Effector CD4-positive, alpha-beta T cell (primary cell): ENCODE results near the gene NUDT11. TPM values are rescaled to one million over a fixed set of nuclear protein-coding genes. Genes with fewer than 3 reads are reported as not detected.
"Not testable (repeated sequence)": the region's sequence is repeated elsewhere in the genome, so short reads cannot be mapped to it uniquely, and the experiment has no call there.

Experiments
- DNase-seq: peaks from one replicate; pipeline ENCODE4 v3.0.0-alpha.2; 2020
- total RNA-seq: gene quantifications from one replicate; lab custom pipeline; 2026; lab: John Stamatoyannopoulos, UW

The NUDT11 gene
- total RNA-seq: not detected

DNA sequence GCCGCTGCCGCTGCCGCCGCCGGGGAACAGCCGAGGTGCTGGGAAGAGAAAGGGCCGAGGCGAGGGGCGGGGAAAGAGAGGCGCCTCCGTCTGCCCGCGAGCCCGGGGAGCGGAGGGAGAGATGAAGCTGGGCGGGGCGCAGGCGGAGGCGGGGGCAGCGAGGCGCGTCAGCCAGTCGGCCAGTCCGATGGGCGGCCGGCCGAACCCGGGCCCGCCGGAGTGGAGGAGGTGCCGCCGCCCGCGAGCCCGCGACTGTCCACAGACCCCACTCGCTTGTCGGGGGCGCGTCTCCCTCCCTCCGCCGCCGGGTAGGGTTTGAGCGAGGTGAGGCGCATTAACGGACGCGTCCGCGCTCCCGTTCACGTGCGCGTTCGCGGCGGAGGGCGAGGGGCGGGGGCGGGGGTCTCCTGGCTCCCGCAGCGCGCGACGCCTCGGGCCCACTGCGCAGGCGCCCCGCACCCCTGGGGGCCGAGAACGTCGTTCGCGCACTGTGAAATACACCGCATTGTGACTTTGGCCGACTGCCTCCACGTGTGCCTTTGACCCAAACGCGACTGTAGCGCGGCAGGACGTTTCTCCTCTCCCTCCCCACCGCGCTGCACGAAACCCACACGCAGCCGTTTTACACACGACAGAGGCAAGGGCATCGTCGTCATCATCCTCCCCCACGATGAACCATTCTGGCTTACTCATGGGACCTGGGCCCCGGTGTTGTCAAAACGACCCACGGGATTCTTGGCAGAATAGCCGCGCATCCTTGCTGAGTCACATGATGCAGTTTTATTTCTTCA, at the start of gene NUDT11:
TSS of gene NUDT11 (minus strand) at position 92 of the 791 bp plus-strand sequence. CDS start 148 bp downstream, outside the sequence.
- no peak for DNase-seq

DNA sequence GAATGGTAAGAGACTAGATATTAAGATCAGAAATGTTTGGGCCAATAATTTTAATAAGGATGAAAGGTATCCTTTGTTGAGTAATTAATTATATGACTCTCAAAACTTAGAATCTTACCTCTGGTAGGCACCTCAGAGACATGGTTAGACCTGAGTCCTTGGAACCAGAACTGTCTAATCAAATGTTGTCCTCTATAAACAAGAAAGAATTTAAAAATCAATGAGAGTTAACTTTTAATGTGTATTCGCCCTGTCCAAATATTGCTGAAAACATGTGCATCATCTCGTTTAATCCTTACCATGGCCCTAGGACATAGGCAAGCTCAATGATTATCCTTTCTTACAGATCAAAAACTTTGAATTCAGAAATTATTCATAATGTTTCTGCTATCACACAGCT, 24.0 kb upstream of the NUDT11 start:
- DNase-seq: no peak

DNA sequence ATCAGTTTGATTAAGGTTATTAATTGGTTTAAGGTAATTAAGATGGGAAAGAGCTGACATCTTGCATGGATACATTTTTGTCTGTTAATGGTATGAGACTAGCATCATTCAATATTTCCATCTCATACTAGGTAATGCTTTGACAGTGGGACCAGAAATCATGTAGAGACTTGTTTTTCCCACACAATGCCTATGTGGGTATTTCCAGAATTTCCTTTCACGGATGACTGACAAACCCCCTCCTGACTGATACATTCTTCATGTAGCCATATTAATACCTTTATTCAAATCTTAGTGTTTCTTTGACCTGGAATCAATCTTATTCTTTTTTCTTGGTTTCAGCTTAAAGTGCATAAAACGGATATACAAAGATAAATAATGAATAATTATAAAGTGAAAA, 22.7 kb upstream of the NUDT11 start:
- DNase-seq: not testable (repeated sequence)

DNA sequence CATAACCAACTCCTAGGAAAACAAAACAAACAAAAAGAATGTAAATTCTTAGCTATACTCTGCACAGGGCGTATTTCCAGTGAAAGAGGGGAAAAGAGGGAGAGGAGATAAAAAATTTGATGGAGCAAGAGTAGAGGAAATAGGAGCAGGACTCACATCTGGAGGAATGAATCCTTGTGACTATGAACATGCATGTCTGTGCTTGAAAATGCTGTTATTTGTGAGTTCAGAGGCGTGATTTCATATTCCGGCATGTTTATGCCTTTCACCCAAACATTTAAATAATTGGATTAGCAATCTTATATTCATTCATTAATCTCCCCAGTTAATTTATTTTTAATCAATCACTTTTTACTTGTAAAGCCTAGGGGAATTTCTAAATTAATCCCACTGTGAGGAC, 11.2 kb upstream of the NUDT11 start:
- DNase-seq: no peak

DNA sequence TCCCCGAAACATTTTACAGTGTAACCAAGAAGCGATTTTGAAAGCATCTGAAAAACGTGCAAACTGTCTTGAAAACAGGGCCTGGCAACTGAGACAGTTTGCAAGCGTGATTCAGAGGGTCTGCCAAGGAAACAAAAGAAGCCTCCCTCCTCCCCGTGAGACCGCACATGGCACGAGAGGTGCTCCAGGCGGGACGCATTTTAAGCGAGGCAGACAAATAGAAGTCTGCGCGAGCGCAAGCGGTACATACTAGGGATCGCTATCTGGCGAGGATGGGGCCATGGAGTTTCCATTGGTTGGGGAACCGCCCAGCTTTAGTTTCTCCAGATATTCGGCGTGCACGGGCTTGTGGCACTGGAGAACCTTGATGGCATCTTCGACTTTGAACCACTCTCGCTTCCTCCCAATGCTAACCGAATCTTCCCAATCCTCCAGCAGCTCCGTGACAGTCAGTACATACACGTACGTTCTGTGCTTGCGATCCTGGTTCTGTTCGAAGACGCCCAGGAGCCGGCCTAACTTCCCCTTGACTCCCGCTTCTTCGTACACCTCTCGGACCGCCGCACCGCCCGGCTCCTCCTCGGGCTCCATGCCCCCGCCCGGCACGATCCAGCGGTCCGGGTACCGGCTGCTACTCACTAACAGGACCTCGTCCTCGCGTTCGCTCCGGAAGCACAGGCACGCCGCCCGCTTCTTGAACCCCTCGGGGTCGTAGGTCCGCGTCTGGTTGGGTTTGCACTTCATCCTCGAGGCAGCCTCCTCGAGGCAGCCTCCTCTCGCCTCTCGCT, 497 bp downstream of the NUDT11 start:
- DNase-seq: not testable (repeated sequence)

DNA sequence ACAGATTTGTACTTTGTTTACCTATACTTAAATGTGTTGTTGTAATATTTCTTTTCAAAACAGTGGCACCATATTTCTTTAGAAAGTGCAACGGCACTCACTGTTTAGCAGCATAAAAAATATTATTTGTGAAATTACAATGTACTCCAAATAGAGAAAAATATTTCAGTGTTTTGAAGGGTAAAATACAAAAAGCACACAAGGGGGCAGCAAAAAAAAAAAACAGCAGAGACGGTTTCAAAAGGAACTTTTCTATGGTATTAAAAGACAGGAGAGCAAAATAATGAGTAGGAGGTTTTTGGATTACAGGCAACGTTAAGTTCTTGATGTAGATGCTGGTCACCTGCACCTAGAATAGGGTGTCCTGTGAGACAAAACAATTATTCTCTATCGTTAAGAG, 2.0 kb downstream of the NUDT11 start:
- no peak for DNase-seq

DNA sequence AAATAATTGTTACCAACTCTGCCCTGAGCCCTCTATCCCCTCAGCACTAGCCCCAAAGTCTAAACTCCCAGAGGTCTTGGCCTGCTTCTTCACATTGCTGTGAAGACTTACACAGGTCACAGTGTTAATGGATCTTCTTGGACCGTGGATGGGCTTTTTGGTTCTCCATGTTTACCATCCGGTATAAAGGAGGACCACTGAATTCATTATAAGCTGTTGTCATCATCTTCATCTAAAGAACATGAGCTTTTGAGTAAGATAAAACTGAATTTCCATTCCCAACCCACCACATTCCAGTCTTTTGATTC, 8.5 kb downstream of the NUDT11 start:
- no peak for DNase-seq

DNA sequence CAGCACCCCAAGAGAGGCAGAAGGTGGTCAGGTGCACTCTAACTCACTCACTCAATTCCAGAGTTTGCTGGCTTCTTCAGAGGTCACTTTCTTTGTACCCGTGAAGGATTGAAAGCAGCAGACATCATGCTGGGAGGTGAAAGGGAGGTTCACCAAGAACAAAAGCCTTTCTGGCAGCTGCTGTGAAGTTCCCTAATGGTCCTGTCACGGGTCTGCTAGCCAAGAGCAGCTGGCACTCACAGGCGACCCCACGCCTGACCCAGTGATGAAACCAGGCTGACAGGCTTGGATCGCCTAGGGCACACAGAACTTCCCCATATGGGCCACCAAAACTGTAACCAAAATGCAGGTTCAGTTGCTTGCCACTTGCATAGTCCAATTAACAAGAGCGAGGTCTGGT, 11.8 kb downstream of the NUDT11 start:
- DNase-seq: no peak

DNA sequence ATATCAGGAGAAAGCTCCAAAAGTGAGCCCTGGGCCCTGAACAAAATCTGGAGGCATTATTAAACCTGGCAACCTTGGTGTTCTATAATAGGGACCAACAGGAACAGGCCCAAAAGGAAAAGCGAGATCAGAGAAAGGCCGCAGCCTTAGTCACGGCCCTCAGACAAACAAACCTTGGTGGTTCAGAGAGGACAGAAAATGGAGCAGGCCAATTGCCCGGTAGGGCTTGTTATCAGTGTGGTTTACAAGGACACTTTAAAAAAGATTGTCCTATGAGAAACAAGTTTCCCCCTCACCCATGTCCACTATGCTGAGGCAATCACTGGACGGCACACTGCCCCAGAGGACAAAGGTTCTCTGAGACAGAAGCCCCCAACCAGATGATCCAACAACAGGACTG, 14.0 kb downstream of the NUDT11 start:
- DNase-seq: not testable (repeated sequence)

DNA sequence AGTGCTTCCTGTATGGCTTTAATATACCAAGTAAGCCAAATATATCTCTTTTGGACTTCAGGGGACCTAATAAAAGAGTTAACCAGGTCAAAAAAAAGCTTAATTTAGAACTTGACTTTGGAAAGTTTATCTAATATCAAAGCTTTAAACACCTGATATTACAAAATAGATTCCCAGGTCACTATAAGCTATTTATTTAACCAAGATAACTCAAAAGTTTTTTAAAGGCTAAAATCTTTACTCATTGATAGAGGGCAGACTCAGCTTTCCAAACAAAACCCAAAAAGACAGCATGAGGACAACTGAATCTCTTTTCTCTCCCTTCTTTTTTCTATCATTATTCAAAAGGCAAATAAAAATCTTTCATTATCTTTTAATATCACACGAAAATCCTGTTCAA, 19.5 kb downstream of the NUDT11 start:
- no peak for DNase-seq

DNA sequence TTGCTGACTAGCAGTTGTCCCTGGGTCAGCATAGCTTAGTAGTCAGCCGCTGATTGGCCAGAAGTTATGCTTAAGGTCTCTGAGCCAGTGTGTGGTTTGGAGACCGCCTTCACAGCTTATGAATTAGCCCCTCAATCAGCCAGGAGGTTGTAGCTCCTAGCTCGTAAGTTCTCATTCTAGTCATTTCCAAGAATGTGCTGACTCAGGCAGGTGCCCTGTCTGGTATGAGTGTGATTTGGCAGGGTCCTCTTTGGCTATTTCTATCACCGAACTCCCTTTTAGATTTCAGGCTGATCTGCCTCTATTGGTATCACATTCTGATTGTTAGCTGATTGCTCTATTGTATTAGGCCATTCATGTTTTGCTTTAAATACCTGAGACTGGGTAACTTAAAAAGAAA, 33.1 kb downstream of the NUDT11 start:
- DNase-seq: no peak

DNA sequence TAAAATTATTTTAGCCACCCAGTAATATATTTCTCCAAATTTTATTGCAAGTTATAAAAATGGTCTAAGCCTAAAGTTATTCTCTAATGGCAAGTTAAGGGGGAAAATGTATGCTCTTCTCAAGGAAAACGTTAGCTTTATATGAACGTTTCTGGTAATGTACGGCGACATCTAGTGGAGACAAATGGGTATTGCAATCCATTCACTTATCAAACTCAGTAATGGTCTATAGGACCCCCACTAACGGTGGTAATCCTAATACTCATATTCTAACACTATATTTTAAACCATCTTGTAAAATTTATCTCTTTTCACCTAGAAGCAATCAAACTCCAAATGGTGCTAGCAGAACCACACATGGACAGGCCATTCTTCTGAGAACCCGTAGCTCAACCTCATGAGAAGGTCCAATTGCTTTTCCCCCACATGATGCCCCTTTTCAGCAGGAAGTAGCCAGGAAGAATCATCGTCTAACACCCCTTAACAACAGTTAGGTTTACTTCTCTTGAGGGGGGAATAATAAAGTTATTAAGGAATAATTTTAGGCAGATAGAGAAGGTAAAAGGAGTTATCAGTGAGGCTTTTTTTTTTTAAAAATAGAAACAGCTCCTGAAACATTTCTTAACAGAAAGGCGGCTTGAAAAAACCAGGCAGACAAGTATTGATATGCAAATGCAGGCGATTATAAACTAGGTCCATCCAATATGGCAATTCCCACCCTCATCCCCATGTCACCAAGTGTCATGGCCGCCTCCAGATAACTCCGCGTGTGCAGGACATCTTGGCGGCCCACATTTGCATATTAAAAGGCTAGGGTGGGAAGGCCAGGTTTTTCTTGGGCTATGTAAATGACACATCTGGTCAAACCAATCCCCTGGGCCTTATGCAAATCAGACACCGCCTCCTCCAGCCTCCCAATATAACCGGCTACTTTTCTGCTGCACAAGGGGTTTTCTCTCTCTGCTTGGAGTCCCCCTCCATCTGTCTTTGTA, 35.0 kb downstream of the NUDT11 start:
- DNase-seq: no peak

DNA sequence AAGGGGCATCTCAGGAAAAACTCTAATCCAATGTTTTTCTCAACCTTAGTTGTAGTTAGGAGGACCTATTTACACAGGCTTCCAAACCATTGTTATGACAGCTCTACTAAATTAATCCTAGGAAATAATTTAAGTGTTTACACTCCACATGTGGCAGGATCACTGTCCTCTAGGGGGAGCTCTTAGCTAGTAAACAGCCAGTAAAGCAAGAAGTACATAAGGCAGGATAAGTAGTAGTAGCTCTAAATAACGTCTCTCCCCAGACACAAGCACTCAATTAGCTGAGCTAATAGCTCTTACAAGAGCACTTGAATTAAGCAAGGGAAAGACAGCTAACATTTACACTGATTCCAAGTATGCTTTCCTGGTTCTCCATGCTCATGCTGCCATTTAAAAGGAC, 37.3 kb downstream of the NUDT11 start:
- DNase-seq: no peak

DNA sequence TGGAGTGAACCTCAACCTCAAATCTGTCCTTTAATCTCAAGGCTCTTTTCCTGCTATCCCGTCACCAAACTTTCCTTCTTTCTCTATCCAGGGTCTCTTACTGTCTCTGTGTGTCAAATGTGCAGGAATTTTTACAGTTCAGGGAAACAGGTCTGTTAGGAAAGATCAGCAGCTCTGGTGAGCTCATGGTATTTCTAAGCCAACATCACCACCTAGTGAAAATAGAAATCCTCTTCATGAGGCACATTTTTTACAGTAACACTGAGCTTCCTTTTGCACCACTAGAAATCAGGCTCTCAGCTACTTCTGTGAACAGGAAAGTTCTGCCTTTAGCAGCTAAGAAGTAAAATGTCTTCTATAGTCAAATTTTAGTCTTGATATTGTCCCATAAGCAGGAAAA, 39.6 kb downstream of the NUDT11 start:
- DNase-seq: no peak

DNA sequence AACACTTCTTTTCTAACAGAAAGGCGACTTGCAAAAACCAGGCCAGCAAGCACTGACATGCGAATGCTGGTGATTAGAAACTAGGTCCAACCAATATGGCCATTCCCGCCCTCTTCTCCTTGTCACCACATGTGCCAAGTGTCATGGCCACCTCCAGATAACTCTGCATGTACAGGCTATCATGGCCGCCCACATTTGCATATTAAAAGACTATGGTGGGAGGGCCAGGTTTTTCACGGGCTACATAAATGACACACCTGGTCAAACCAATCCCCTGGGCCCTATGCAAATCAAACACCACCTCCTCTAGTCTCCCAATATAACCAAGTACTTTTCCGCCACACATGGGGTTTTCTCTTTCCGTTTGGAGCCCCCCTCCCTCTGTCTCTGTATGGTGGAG, 40.1 kb downstream of the NUDT11 start:
- DNase-seq: no peak

DNA sequence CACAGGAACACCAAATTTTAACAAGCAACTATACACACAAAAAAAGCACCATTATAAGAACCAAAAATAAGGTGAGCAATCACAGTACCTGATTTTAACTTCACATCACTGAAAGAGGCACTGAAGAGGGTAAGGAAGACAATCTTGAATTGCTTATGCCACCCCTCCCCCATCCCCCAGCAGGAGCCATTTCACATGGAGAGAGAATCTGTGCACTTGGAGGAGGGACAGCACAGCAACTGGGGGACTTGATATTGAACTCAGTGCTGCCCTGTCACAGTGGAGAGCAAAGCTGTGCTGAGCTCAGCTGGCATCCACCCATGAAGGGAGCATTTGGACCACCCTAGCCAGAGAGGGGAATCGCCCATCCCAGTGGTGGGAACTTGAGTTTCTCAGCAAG, 56.0 kb downstream of the NUDT11 start:
- no peak for DNase-seq
